Measurements from ENCODE around the gene RDH11. TPM values are rescaled to one million over a fixed set of nuclear protein-coding genes. Genes with fewer than 3 reads are reported as not detected.

Gene RDH11
- total RNA-seq, 4 donors from 2014 or later = 30.8 to 53.9 (median 37.2) TPM

DNA sequence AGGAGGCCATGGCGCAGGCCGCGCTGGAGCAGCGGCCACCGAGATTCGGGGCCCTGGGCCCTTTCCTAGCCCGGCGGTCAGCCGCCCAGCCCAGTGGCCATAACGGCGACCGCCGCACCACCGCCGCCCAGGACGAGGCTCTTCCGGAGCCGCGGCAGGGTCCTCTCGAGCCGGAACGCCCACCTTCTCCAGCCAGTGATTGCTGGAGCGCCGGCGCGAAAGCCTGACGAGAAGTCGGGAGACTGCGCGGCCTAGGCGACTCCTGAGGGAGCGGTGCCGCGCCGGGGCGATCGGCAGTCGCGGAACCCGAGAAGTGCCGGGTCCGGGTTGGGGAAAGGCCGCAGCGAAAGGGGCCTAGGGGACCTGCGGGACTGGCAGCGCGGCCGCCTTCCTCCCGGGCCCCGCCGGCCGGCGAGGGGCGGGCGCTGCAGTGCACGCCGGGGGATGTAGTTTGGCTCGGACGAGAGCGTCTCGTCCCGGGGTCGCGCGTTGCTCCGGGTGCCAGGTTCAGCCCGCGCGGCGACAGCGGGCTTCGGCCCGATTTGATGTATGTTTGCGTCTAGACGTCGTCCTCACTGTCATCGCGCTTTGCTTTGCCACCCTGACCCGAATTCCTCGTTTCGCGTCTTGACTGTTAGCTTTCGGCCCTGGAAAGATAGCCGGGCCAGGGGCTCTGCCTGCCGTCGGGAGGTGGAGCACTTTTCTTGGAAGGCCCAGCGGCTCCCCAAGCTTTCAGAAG, 20.9 kb downstream of the RDH11 start, which contains the start of gene VTI1B:
VTI1B (minus strand) TSS at position 153 of the 739 bp plus-strand sequence; CDS start at position 10, 143 bp downstream.
- peak; percentile 79 for DNase-seq
- in situ Hi-C loops (cut with MboI; ENCODE audit: low pct_ligation_motif_present in 1 of 4, low pct_unique_long_range_greater_than_20kb in 1 of 4, low sequenced_read_pairs in 3 of 4) = loop anchor here in 1 of 4 donors (10.0 kb wide), 1 partner anchor 50 kb away; no protein-coding TSS in a partner anchor
- intact Hi-C loops (cut with DNase I; ENCODE audit: low total_unique reads) = no loop called here
- peak in 1 of 5 experiments; percentile 3 for TF ChIP-seq CTCF (IDR thresholded peaks at IDR 0.05)
- TF ChIP-seq POLR2AphosphoS5 (IDR thresholded peaks at IDR 0.05) = peak in 2 of 3 donors; percentile 77 to 83
- TF ChIP-seq POLR2A (IDR thresholded peaks at IDR 0.05) = peak; percentile 87
- TF ChIP-seq EP300 (IDR thresholded peaks at IDR 0.05; ENCODE audit: low read depth) = no peak
- Histone ChIP-seq H3K36me3 (no peaks in the 10 kb centered on the region), H3K4me1 (peaks cover 7 to 31% (median 23%) of the 10 kb centered on the region in 4 donors), H3K4me3 (peak within 1 kb of the TSS; percentile 78 to 99 (median 98)), H3K27ac (peak within 1 kb of the TSS; percentile 93 to 99 (median 94)), H3K9me3 (no peaks in the 10 kb centered on the region), H3K27me3 (no peaks in the 10 kb centered on the region)
- 1% methylated on average over 62 of the region's 87 CpGs; no CpG with 5 or more reads in 1 of the 2 donors for WGBS, 2 donors (ENCODE audit: low coverage in 1 of 2)

GRCh38 chr14:67674139-67674479, 21.5 kb downstream of the RDH11 start:
- no peak for TF ChIP-seq EP300 (IDR thresholded peaks at IDR 0.05; ENCODE audit: low read depth)
- peak in 2 of 5 experiments; percentile 21 to 24 for TF ChIP-seq CTCF (IDR thresholded peaks at IDR 0.05)
- TF ChIP-seq POLR2A (IDR thresholded peaks at IDR 0.05) = no peak
- TF ChIP-seq POLR2AphosphoS5 (IDR thresholded peaks at IDR 0.05) = no peak
- Histone ChIP-seq H3K27ac (peak overlapping the region; percentile 93 to 99 (median 94)), H3K4me1 (peaks cover 7 to 35% (median 23%) of the 10 kb centered on the region in 4 donors), H3K9me3 (no peaks in the 10 kb centered on the region), H3K27me3 (no peaks in the 10 kb centered on the region), H3K36me3 (no peaks in the 10 kb centered on the region), H3K4me3 (peak overlapping the region; percentile 78 to 99 (median 98))
- DNase-seq = peak; percentile 78
- in situ Hi-C loops (cut with MboI; ENCODE audit: low pct_ligation_motif_present in 1 of 4, low pct_unique_long_range_greater_than_20kb in 1 of 4, low sequenced_read_pairs in 3 of 4) = loop anchor here in 1 of 4 donors (10.0 kb wide), 1 partner anchor 49 kb away; no protein-coding TSS in a partner anchor
- 0% methylated on average over 24 of the region's 25 CpGs; no CpG with 5 or more reads in 1 of the 2 donors for WGBS, 2 donors (ENCODE audit: low coverage in 1 of 2)
- intact Hi-C loops (cut with DNase I; ENCODE audit: low total_unique reads) = no loop called here

- 35 to 40% methylated on average over 5 of the region's 5 CpGs for WGBS, 2 donors (ENCODE audit: low coverage in 1 of 2)
- no peak for TF ChIP-seq POLR2A (IDR thresholded peaks at IDR 0.05)
- no peak for TF ChIP-seq EP300 (IDR thresholded peaks at IDR 0.05; ENCODE audit: low read depth)
- no peak for TF ChIP-seq CTCF (IDR thresholded peaks at IDR 0.05)
- TF ChIP-seq POLR2AphosphoS5 (IDR thresholded peaks at IDR 0.05) = no peak
- Histone ChIP-seq H3K27ac (peak overlapping the region; percentile 93 to 99 (median 94)), H3K36me3 (no peaks in the 10 kb centered on the region), H3K9me3 (no peaks in the 10 kb centered on the region), H3K4me3 (peak overlapping the region in 3 of 4 donors; percentile 97 to 99 (median 98)), H3K27me3 (no peaks in the 10 kb centered on the region), H3K4me1 (peaks cover 7 to 41% (median 25%) of the 10 kb centered on the region in 4 donors)
- DNase-seq = no peak
- in situ Hi-C loops (cut with MboI; ENCODE audit: low pct_ligation_motif_present in 1 of 4, low pct_unique_long_range_greater_than_20kb in 1 of 4, low sequenced_read_pairs in 3 of 4) = loop anchor here in 1 of 4 donors (10.0 kb wide), 1 partner anchor 49 kb away; no protein-coding TSS in a partner anchor
- intact Hi-C loops (cut with DNase I; ENCODE audit: low total_unique reads) = no loop called here
Observed at GRCh38 chr14:67673451-67673850, 22.1 kb downstream of the RDH11 start.

DNA sequence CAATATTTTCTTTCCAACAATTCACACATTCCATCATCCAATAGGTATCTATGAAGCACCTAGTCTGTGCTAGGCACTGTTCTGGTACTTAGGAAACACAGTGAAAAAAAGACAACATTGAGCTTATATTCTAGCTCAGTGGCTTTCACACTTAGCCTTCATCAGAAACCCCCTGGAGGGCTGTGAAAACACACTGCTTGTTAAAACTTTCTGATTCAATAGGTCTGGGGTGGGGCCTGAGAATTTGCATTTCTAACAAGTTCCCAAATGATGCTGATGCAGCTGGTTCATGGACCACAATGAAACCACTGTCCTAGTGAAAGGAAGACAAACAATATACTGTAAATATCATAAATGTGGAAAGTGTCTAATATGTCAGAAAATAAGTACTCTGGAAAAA, 27.0 kb downstream of the RDH11 start:
- TF ChIP-seq CTCF (IDR thresholded peaks at IDR 0.05) = no peak
- TF ChIP-seq EP300 (IDR thresholded peaks at IDR 0.05; ENCODE audit: low read depth) = no peak
- no peak for TF ChIP-seq POLR2AphosphoS5 (IDR thresholded peaks at IDR 0.05)
- TF ChIP-seq POLR2A (IDR thresholded peaks at IDR 0.05) = no peak
- H3K27ac ChIP-seq = no peak overlapping the region
- DNase-seq = no peak
- intact Hi-C loops (cut with DNase I; ENCODE audit: low total_unique reads) (loop anchor here (5.0 kb wide), 1 partner anchor 51 kb away; the partner anchor contains the start of gene ARG2), in situ Hi-C loops (cut with MboI; ENCODE audit: low pct_ligation_motif_present in 1 of 4, low pct_unique_long_range_greater_than_20kb in 1 of 4, low sequenced_read_pairs in 3 of 4) (no loop called here)
- H3K4me3 ChIP-seq = no peak overlapping the region
- no peaks in the 10 kb centered on the region for H3K27me3 ChIP-seq
- H3K36me3 ChIP-seq = no peaks in the 10 kb centered on the region
- no peaks in the 10 kb centered on the region for H3K9me3 ChIP-seq
- peaks cover 7 to 48% (median 27%) of the 10 kb centered on the region in 4 donors for H3K4me1 ChIP-seq
